IMR-90 (cell line): ENCODE measurements around the gene RASSF4. TPM values are rescaled to one million over a fixed set of nuclear protein-coding genes. Genes with fewer than 3 reads are reported as not detected.

Source experiments
- ATAC-seq: fragments of 200-7000 bp; cut with Tn5 transposase; 2 replicates; pipeline ENCODE4 v1.9.1; 2020; ENCODE audit warnings: low read depth, mild to moderate bottlenecking, moderate library complexity
- BruUV-seq: library from RNA; stranded (reverse); fragments of 400-500 nt; replicated peaks from 2 replicates; lab custom pipeline; 2021; lab: Mats Ljungman, UMichigan
- CTCF ChIA-PET: fragments of 300-600 bp; formaldehyde crosslinking; extraction: SDS; loops from one replicate; lab custom pipeline; 2021; ENCODE audit warnings: antibody characterized with exemption; lab: Yijun Ruan, JAX
- POLR2A ChIA-PET: fragments of 300-600 bp; sonication (Branson Sonifier 250); formaldehyde crosslinking; loops from one replicate; lab custom pipeline; 2022; ENCODE audit warnings: antibody characterized with exemption; ENCODE audit not compliant: unreplicated experiment; lab: Charles Lee
- DNase-seq: peaks from one replicate; pipeline ENCODE4 v3.0.0; 2013
- H2AFZ ChIP-seq: replicated peaks from 2 replicates; pipeline ENCODE3; 2013; ENCODE audit warnings: low read length, mild to moderate bottlenecking; ENCODE audit not compliant: poor library complexity
- H2AK5ac ChIP-seq: 2 replicates; pipeline ENCODE4 v1.6.1; 2013; ENCODE audit warnings: low read depth, low read length, inconsistent platforms
- H2AK9ac ChIP-seq: replicated peaks from 2 replicates; pipeline ENCODE3; 2013; ENCODE audit warnings: mild to moderate bottlenecking, low read depth, low read length, moderate library complexity; ENCODE audit not compliant: poor library complexity
- H2BK120ac ChIP-seq: 2 replicates; pipeline ENCODE4 v1.6.1; 2013; ENCODE audit warnings: low read depth, low read length, inconsistent platforms
- H2BK15ac ChIP-seq: 3 replicates; pipeline ENCODE4 v1.6.1; 2013; ENCODE audit warnings: low read depth, low read length, inconsistent platforms
- H2BK20ac ChIP-seq: 2 replicates; pipeline ENCODE4 v1.6.1; 2013; ENCODE audit warnings: low read depth, mild to moderate bottlenecking, inconsistent platforms, low read length, moderate library complexity
- H2BK5ac ChIP-seq: 2 replicates; pipeline ENCODE4 v1.6.1; 2013; ENCODE audit warnings: mild to moderate bottlenecking, low read depth, low read length, inconsistent platforms; ENCODE audit not compliant: poor library complexity, severe bottlenecking
- H3K14ac ChIP-seq: replicated peaks from 2 replicates; pipeline ENCODE4 v1.6.1; 2013; ENCODE audit warnings: low read depth, low read length, inconsistent platforms
- H3K18ac ChIP-seq: 2 replicates; pipeline ENCODE4 v1.6.1; 2013; ENCODE audit warnings: low read depth, low read length, control low read depth
- H3K23ac ChIP-seq: 2 replicates; pipeline ENCODE4 v1.6.1; 2013; ENCODE audit warnings: low read depth, low read length, inconsistent platforms
- H3K27ac ChIP-seq: 2 replicates; pipeline ENCODE4 v1.5.1; 2013; ENCODE audit warnings: mild to moderate bottlenecking, control low read depth, low read length; ENCODE audit not compliant: insufficient read depth
- H3K27me3 ChIP-seq: 2 replicates; pipeline ENCODE4 v1.6.1; 2013; ENCODE audit warnings: low read length; ENCODE audit not compliant: control insufficient read depth, insufficient read depth
- H3K36me3 ChIP-seq: 2 replicates; pipeline ENCODE4 v1.6.1; 2013; ENCODE audit warnings: low read length, mixed read lengths; ENCODE audit not compliant: control insufficient read depth, insufficient read depth
- H3K4ac ChIP-seq: 2 replicates; pipeline ENCODE4 v1.6.1; 2013; ENCODE audit warnings: low read depth, low read length, inconsistent platforms
- H3K4me1 ChIP-seq: 2 replicates; pipeline ENCODE4 v1.6.1; 2013; ENCODE audit warnings: low read length, mixed read lengths; ENCODE audit not compliant: control insufficient read depth, insufficient read depth
- H3K4me2 ChIP-seq: 2 replicates; pipeline ENCODE4 v1.6.1; 2013; ENCODE audit warnings: low read depth, mild to moderate bottlenecking, control low read depth, low read length, moderate library complexity
- H3K4me3 ChIP-seq: 2 replicates; pipeline ENCODE4 v1.5.1; 2013; ENCODE audit warnings: low read depth, mild to moderate bottlenecking, control low read depth, low read length, moderate library complexity; ENCODE audit not compliant: insufficient read depth
- H3K56ac ChIP-seq: 2 replicates; pipeline ENCODE4 v1.6.1; 2013; ENCODE audit warnings: low read length, inconsistent platforms; ENCODE audit not compliant: insufficient read depth; ENCODE audit errors: extremely low read depth
- H3K79me1 ChIP-seq, 2 experiments: 2 replicates each; pipeline ENCODE4 v1.6.1; 2013; ENCODE audit warnings: low read length in 2 of 2, inconsistent platforms in 1 of 2, low read depth in 1 of 2
- H3K9ac ChIP-seq: 2 replicates; pipeline ENCODE4 v1.6.1; 2013; ENCODE audit warnings: low read depth, low read length, control low read depth
- H3K9me1 ChIP-seq: 2 replicates; pipeline ENCODE4 v1.6.1; 2013; ENCODE audit warnings: low read length, inconsistent platforms; ENCODE audit not compliant: insufficient read depth
- H3K9me3 ChIP-seq: 2 replicates; pipeline ENCODE4 v1.6.1; 2013; ENCODE audit warnings: low read length; ENCODE audit not compliant: control insufficient read depth, insufficient read depth
- H4K20me1 ChIP-seq: 2 replicates; pipeline ENCODE4 v1.6.1; 2013; ENCODE audit warnings: low read length, inconsistent platforms; ENCODE audit not compliant: insufficient read depth
- H4K5ac ChIP-seq: 2 replicates; pipeline ENCODE4 v1.6.1; 2013; ENCODE audit warnings: mild to moderate bottlenecking, low read depth, low read length, control low read depth
- H4K8ac ChIP-seq, 2 experiments: 2 replicates each; pipeline ENCODE4 v1.6.1; 2013; ENCODE audit warnings: low read depth in 2 of 2, low read length in 2 of 2, control low read depth in 1 of 2, inconsistent platforms in 1 of 2
- H4K91ac ChIP-seq: 2 replicates; pipeline ENCODE4 v1.6.1; 2013; ENCODE audit warnings: low read depth, low read length, inconsistent platforms; ENCODE audit not compliant: insufficient read depth
- BHLHE40 ChIP-seq: fragments of 150-350 bp; IDR thresholded peaks from 2 replicates; pipeline ENCODE4 v1.6.1; 2016; ENCODE audit warnings: mild to moderate bottlenecking, low read depth, low read length
- CEBPB ChIP-seq: IDR thresholded peaks from 2 replicates; pipeline ENCODE4 v1.6.1; 2012; ENCODE audit warnings: low read depth, low read length, improper control_type of control experiment
- CTCF ChIP-seq: conservative IDR thresholded peaks from 2 replicates; pipeline ENCODE4 v1.5.1; 2012; ENCODE audit warnings: mild to moderate bottlenecking, low read depth, low read length, improper control_type of control experiment
- ELK1 ChIP-seq: fragments of 150-350 bp; IDR thresholded peaks from 2 replicates; pipeline ENCODE4 v1.6.1; 2016; ENCODE audit warnings: low read depth, mild to moderate bottlenecking, low read length, moderate library complexity, borderline replicate concordance
- MXI1 ChIP-seq: IDR thresholded peaks from 2 replicates; pipeline ENCODE4 v1.6.1; 2012; ENCODE audit warnings: low read depth, mild to moderate bottlenecking, low read length, moderate library complexity, borderline replicate concordance
- NFE2L2 ChIP-seq: fragments of 150-350 bp; IDR thresholded peaks from 2 replicates; pipeline ENCODE4 v1.6.1; 2016; ENCODE audit warnings: low read depth, mild to moderate bottlenecking, low read length
- USF2 ChIP-seq: fragments of 150-350 bp; IDR thresholded peaks from 2 replicates; pipeline ENCODE4 v1.6.1; 2017; ENCODE audit warnings: mild to moderate bottlenecking, antibody characterized with exemption, low read length, low read depth
- WGBS, 2 experiments: methylation state at CpG; one replicate each; pipeline versions ENCODE4 v1.1.5 to v1.1.7; 2013; ENCODE audit warnings: missing lambda C conversion rate in 2 of 2; ENCODE audit not compliant: insufficient read length in 1 of 2; ENCODE audit errors: extremely low coverage in 2 of 2; 5-methylcytosine and 5-hydroxymethylcytosine counted together
- dilution Hi-C: fragments of 300-500 bp; cut with HindIII; formaldehyde crosslinking; loops from one replicate; pipeline ENCODE4 v1.14.3; 2018; ENCODE audit warnings: low sequenced_read_pairs; ENCODE audit not compliant: unreplicated experiment
- in situ Hi-C: fragments of 300-500 bp; cut with MboI; formaldehyde crosslinking; loops from 3 replicates; pipeline ENCODE4 v1.14.3; 2019; ENCODE audit warnings: low sequenced_read_pairs, inconsistent platforms, mixed read lengths
- intact Hi-C: fragments of 100-400 bp; cut with micrococcal nuclease; formaldehyde crosslinking; loops from 2 replicates; pipeline ENCODE4 v1.10.0; 2022
- polyA plus RNA-seq, 3 experiments: library from polyadenylated mRNA; depleted of rRNA; stranded (reverse); fragments of >200 nt; gene quantifications; 2 replicates each; pipeline ENCODE4 v1.2.3, GENCODE V29; 2012; ENCODE audit warnings: low replicate concordance in 1 of 3
- total RNA-seq: library from RNA; depleted of rRNA; stranded (reverse); fragments of >200 nt; gene quantifications from 2 replicates; pipeline ENCODE4 v1.2.3, GENCODE V29; 2012

The RASSF4 gene
- total and polyA plus RNA-seq, 2 of the 4 experiments (the other 2 are of a cell fraction), result 5.9 to 8.6 TPM

DNA sequence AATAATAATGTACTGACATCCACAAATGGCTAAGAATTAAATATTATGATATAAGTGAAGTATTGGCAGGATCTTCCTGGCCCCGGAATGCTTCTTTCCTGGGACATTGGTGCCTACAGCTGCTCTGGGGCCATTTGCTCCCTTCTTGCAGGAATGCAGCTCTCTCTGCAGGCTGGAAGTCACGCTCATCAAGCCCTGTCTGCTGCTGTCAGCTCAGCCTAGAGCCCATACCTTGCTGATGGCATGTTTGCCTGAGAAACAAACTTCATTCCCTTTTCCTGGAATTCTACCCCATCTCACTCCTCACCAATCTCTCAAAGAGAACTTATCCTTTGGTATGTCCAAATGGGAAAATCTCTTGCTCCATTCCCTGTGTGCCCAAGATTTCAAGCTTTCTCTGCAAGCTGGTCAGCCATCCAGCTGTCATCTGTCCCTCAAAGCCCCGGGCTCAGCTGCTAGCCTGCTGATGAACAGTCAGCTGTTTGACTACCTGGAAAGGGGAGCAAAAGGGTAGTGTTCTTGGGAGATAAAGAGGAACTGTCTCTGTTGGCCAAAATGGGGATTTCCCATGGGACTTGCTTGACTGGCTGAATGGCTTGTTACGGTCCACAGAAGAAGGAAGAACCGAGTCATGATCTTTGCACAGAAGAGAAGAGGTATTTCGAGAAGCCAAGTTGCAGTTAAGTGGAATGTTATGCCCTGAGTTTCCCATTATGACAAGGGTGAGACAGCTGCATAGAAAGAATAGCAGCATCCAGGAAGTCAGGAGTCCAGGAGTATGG, 12.0 kb upstream of the RASSF4 start:
- H3K4me1 ChIP-seq, result peaks cover 4% of the 10 kb centered on the region
- no peak overlapping the region for H2AK5ac ChIP-seq
- no peak for TF ChIP-seq USF2
- TF ChIP-seq CEBPB, result no peak
- no peak for TF ChIP-seq MXI1
- no peak for TF ChIP-seq NFE2L2
- TF ChIP-seq CTCF, result no peak
- no peak for TF ChIP-seq BHLHE40
- TF ChIP-seq ELK1, result no peak
- no peaks in the 10 kb centered on the region for H3K79me1 ChIP-seq
- peaks cover 2% of the 10 kb centered on the region; the same call in 1 of the 2 replicates for H3K9me3 ChIP-seq
- H3K18ac ChIP-seq, result no peak overlapping the region
- ChIA-PET POLR2A (no interaction called here), CTCF (interaction anchor here (1.1 kb wide), 1 partner anchor 15 kb away, joined by 3 read pairs; no protein-coding TSS in a partner anchor)
- H4K20me1 ChIP-seq, result no peaks in the 10 kb centered on the region
- no peak overlapping the region for H2BK5ac ChIP-seq
- H4K5ac ChIP-seq, result no peak overlapping the region
- no peak overlapping the region for H2BK20ac ChIP-seq
- H2AK9ac ChIP-seq, result no peak overlapping the region
- no peaks in the 10 kb centered on the region for H3K27me3 ChIP-seq
- BruUV-seq, result no TSS peak
- 80% methylated on average over 1 of the region's 6 CpGs; no CpG with 5 or more reads in 1 of the 2 experiments for WGBS, 2 experiments
- H2BK15ac ChIP-seq, result no peak overlapping the region
- H2AFZ ChIP-seq, result no peak overlapping the region
- H3K56ac ChIP-seq, result no peak overlapping the region
- no peak overlapping the region for H4K91ac ChIP-seq
- no peak for ATAC-seq
- no peak overlapping the region for H3K4ac ChIP-seq
- H3K4me2 ChIP-seq, result no peak overlapping the region
- H2BK120ac ChIP-seq, result no peak overlapping the region
- H3K14ac ChIP-seq, result no peak overlapping the region
- H3K27ac ChIP-seq, result no peak overlapping the region
- no peak overlapping the region for H3K9ac ChIP-seq
- H3K4me3 ChIP-seq, result no peak overlapping the region
- in situ Hi-C loops (no loop called here), dilution Hi-C loops (no loop called here), intact Hi-C loops (no loop called here)
- H3K9me1 ChIP-seq, result peaks cover under 1% of the 10 kb centered on the region
- H3K36me3 ChIP-seq, result no peaks in the 10 kb centered on the region
- no peak overlapping the region for H3K23ac ChIP-seq
- no peak for DNase-seq
- no peak overlapping the region for H4K8ac ChIP-seq
